K562 (cell line): ENCODE measurements around the gene C6orf47. TPM values are rescaled to one million over a fixed set of nuclear protein-coding genes. Genes with fewer than 3 reads are reported as not detected.

ENCODE experiments used
- CC2D1A ChIP-seq: fragments of 450-650 bp; IDR thresholded peaks from 2 replicates; pipeline ENCODE4 v1.6.1; 2017; ENCODE audit warnings: mild to moderate bottlenecking
- CHAMP1 ChIP-seq: fragments of 450-650 bp; IDR thresholded peaks from 2 replicates; pipeline ENCODE4 v1.6.1; 2016; ENCODE audit warnings: mild to moderate bottlenecking
- COPS2 ChIP-seq: fragments of 450-650 bp; conservative IDR thresholded peaks from 2 replicates; pipeline ENCODE4 v1.6.1; 2016; ENCODE audit warnings: mild to moderate bottlenecking, moderate library complexity
- ETV1 ChIP-seq: fragments of 450-650 bp; conservative IDR thresholded peaks from 2 replicates; pipeline ENCODE4 v1.6.1; 2016; ENCODE audit warnings: missing genetic modification characterization, control low read depth, low read depth, missing compliant biosample characterization
- ETV6 ChIP-seq, 3 experiments: fragments of 150-350 bp in 1 of 3; sonication (generic) in 1 of 3; formaldehyde crosslinking in 1 of 3; IDR thresholded peaks; 2 replicates each; pipeline versions ENCODE4 v1.6.1 to v1.8.0; 2014 to 2022; ENCODE audit warnings: borderline replicate concordance in 2 of 3, low read depth in 2 of 3, antibody characterized with exemption in 1 of 3, low read length in 1 of 3, mild to moderate bottlenecking in 1 of 3, missing genetic modification reagents in 1 of 3
- FOXJ3 ChIP-seq: sonication (generic); formaldehyde crosslinking; IDR thresholded peaks from 2 replicates; pipeline ENCODE4 v1.4.0; 2020; ENCODE audit warnings: mild to moderate bottlenecking, missing genetic modification reagents
- HEY1 ChIP-seq: fragments of 250-450 bp; sonication (Bioruptor Pico); IDR thresholded peaks from 2 replicates; pipeline ENCODE4 v1.5.0; 2020; ENCODE audit warnings: mild to moderate bottlenecking, moderate library complexity, borderline replicate concordance
- HSF4 ChIP-seq: fragments of 250-450 bp; sonication (Bioruptor Pico); IDR thresholded peaks from 2 replicates; pipeline ENCODE4 v2.1.2; 2022; ENCODE audit warnings: mild to moderate bottlenecking, moderate library complexity, borderline replicate concordance
- IRF1 ChIP-seq: sonication (generic); formaldehyde crosslinking; IDR thresholded peaks from 2 replicates; pipeline ENCODE4 v1.8.0; 2022; ENCODE audit warnings: missing genetic modification reagents, mild to moderate bottlenecking, borderline replicate concordance
- KHSRP ChIP-seq: fragments of 450-650 bp; IDR thresholded peaks from 2 replicates; pipeline ENCODE4 v1.6.1; 2017
- L3MBTL2 ChIP-seq: fragments of 450-650 bp; IDR thresholded peaks from 2 replicates; pipeline ENCODE4 v1.6.1; 2016; ENCODE audit warnings: mild to moderate bottlenecking, moderate library complexity
- MYBL2 ChIP-seq, 2 experiments: fragments of 450-650 bp in 1 of 2; sonication (generic) in 1 of 2; formaldehyde crosslinking in 1 of 2; IDR thresholded peaks; 2 replicates each; pipeline versions ENCODE4 v1.6.1 to v1.8.1; 2017 to 2022; ENCODE audit warnings: borderline replicate concordance in 1 of 2, inconsistent platforms in 1 of 2, low read depth in 1 of 2, mild to moderate bottlenecking in 1 of 2, missing genetic modification reagents in 1 of 2, moderate library complexity in 1 of 2
- NFXL1 ChIP-seq: fragments of 450-650 bp; formaldehyde crosslinking; IDR thresholded peaks from 2 replicates; pipeline ENCODE4 v1.4.0; 2021; ENCODE audit warnings: mild to moderate bottlenecking
- NR2C1 ChIP-seq, 2 experiments: fragments of 450-650 bp; IDR thresholded peaks; 2 replicates each; pipeline ENCODE4 v1.6.1; 2017; ENCODE audit warnings: mild to moderate bottlenecking in 2 of 2, antibody characterized with exemption in 1 of 2, inconsistent platforms in 1 of 2, missing compliant biosample characterization in 1 of 2, missing genetic modification characterization in 1 of 2
- NR4A1 ChIP-seq, 2 experiments: fragments of 250-450 bp in 1 of 2; fragments of 450-650 bp in 1 of 2; sonication (Bioruptor Pico) in 1 of 2; IDR thresholded peaks; 2 replicates each; pipeline versions ENCODE4 v1.4.0 to v1.6.1; 2016 to 2020; ENCODE audit warnings: mild to moderate bottlenecking in 2 of 2, missing compliant biosample characterization in 1 of 2, missing genetic modification characterization in 1 of 2, moderate library complexity in 1 of 2
- POLR2A ChIP-seq: fragments of 450-650 bp; conservative IDR thresholded peaks from 2 replicates; pipeline ENCODE4 v1.6.1; 2016
- RBFOX2 ChIP-seq: fragments of 200-400 bp; formaldehyde crosslinking; IDR thresholded peaks from 2 replicates; pipeline ENCODE4 v1.6.1; 2017; ENCODE audit warnings: low read depth, mild to moderate bottlenecking, low read length, moderate library complexity
- SAP30 ChIP-seq: fragments of 200-600 bp; sonication (generic); IDR thresholded peaks from 2 replicates; pipeline ENCODE4 v1.6.1; 2012; ENCODE audit warnings: borderline replicate concordance, low read depth, mild to moderate bottlenecking, moderate library complexity, low read length, control low read depth, inconsistent platforms; ENCODE audit not compliant: insufficient read depth, poor library complexity, severe bottlenecking
- TBP ChIP-seq: optimal IDR thresholded peaks from 2 replicates; pipeline ENCODE3; 2011; ENCODE audit warnings: low read depth, low read length, improper control_type of control experiment
- TGIF2 ChIP-seq: sonication (generic); formaldehyde crosslinking; IDR thresholded peaks from 2 replicates; pipeline ENCODE4 v1.8.1; 2022; ENCODE audit warnings: mild to moderate bottlenecking, missing genetic modification reagents, moderate library complexity
- THRAP3 ChIP-seq: fragments of 450-650 bp; IDR thresholded peaks from 2 replicates; pipeline ENCODE4 v1.6.1; 2016; ENCODE audit warnings: mild to moderate bottlenecking, inconsistent platforms, borderline replicate concordance
- TRIM25 ChIP-seq: fragments of 450-650 bp; IDR thresholded peaks from 2 replicates; pipeline ENCODE4 v1.7.0; 2016; ENCODE audit warnings: borderline replicate concordance
- ZNF197 ChIP-seq: fragments of 200-800 bp; sonication (Bioruptor generic); IDR thresholded peaks from 2 replicates; pipeline ENCODE4 v1.6.1; 2016; ENCODE audit warnings: low read depth, missing genetic modification characterization, missing compliant biosample characterization
- polyA plus RNA-seq, 8 experiments: library from polyadenylated mRNA; depleted of rRNA in 4 of 8; stranded (reverse) in 5 of 8; unstranded in 3 of 8; fragments of >200 nt; fragmentation: Nextera tagmentation in 2 of 8; fragmentation: Illumina TruSeq in 1 of 8; extraction: Ambion mirVana in 2 of 8; extraction: Trizol in 1 of 8; gene quantifications; 2 replicates each; pipeline versions ENCODE4 v1.2.1 to v1.2.3, GENCODE V29; 2011 to 2014; ENCODE audit warnings: inconsistent platforms in 1 of 8, missing spikeins in 1 of 8
- total RNA-seq, 7 experiments: library from RNA; depleted of rRNA in 6 of 7; stranded (reverse); fragments of >200 nt in 6 of 7; fragmentation: Illumina TruSeq in 2 of 7; extraction: Trizol in 2 of 7; gene quantifications; 2 replicates each; pipeline versions ENCODE4 v1.2.1 to v1.2.3, GENCODE V29; 2011 to 2021; ENCODE audit warnings: low replicate concordance in 1 of 7

The C6orf47 gene
- total and polyA plus RNA-seq, 9 of the 15 experiments (the other 6 are each of a cell fraction or from before 2014, with no cell fraction given) = 0.14 to 43.8 (median 27.0) TPM

GRCh38 chr6:31634969-31635575, 25.5 kb downstream of the C6orf47 start (continued):
- no peak for TF ChIP-seq IRF1
- no peak for TF ChIP-seq FOXJ3 (CRISPR knock-in tag)
- TF ChIP-seq THRAP3 = no peak
- TF ChIP-seq CHAMP1 = no peak
- no peak for TF ChIP-seq SAP30
- TF ChIP-seq POLR2A = 0 out of 2 replicates have a peak, but pooled peaks have one; percentile 14
- TF ChIP-seq RBFOX2 = peak; percentile 26; the same call in 1 of the 2 replicates
- no peak for TF ChIP-seq HSF4 (CRISPR knock-in tag)
- TF ChIP-seq NFXL1 (CRISPR knock-in tag) = no peak
- no peak for TF ChIP-seq KHSRP
- 0 out of 2 replicates have a peak, but pooled peaks have one; percentile 20 for TF ChIP-seq TGIF2 (CRISPR knock-in tag)
- no peak for TF ChIP-seq ETV1 (tag)
- no peak for TF ChIP-seq ZNF197 (CRISPR knock-in tag)
- TF ChIP-seq HEY1 (CRISPR knock-in tag) = no peak
- no peak for TF ChIP-seq COPS2
- TF ChIP-seq NR2C1 (IDR thresholded peaks at IDR 0.05) = no peak
- no peak for TF ChIP-seq NR2C1 (tag; IDR thresholded peaks at IDR 0.05)
- no peak for TF ChIP-seq L3MBTL2
- no peak for TF ChIP-seq TRIM25
- TF ChIP-seq TBP = no peak
- TF ChIP-seq MYBL2 (IDR thresholded peaks at IDR 0.05; ENCODE audit: low read depth) = no peak
- no peak for TF ChIP-seq MYBL2 (CRISPR knock-in tag; IDR thresholded peaks at IDR 0.05; ENCODE audit: borderline replicate concordance)
- no peak for TF ChIP-seq CC2D1A
- no peak for TF ChIP-seq NR4A1 (CRISPR knock-in tag; IDR thresholded peaks at IDR 0.05)
- TF ChIP-seq NR4A1 (tag; IDR thresholded peaks at IDR 0.05) = no peak
- no peak for TF ChIP-seq ETV6 (IDR thresholded peaks at IDR 0.05; ENCODE audit: borderline replicate concordance in 1 of 2, low read depth in 2 of 2, low read length in 1 of 2)
- no peak for TF ChIP-seq ETV6 (CRISPR knock-in tag; IDR thresholded peaks at IDR 0.05; ENCODE audit: borderline replicate concordance)
